WTC11 (cell line): ENCODE results near the gene SNRNP27. TPM values are rescaled to one million over a fixed set of nuclear protein-coding genes. Genes with fewer than 3 reads are reported as not detected.

ENCODE experiments used
- ATAC-seq: fragments of 200-7000 bp; cut with Tn5 transposase; 2 replicates; pipeline ENCODE4 v1.10.0; 2021; ENCODE audit warnings: mild to moderate bottlenecking, moderate library complexity
- CTCF ChIA-PET: fragments of 300-600 bp; sonication (Branson Sonifier 250); formaldehyde crosslinking; loops from one replicate; lab custom pipeline; 2021; ENCODE audit warnings: antibody characterized with exemption; lab: Charles Lee
- POLR2A ChIA-PET: fragments of 350-600 bp; sonication (Branson Sonifier 250); formaldehyde crosslinking; loops from one replicate; lab custom pipeline; 2021; ENCODE audit warnings: antibody characterized with exemption; lab: Charles Lee
- DNase-seq: peaks from one replicate; pipeline ENCODE4 v3.0.0; 2021; ENCODE audit warnings: low spot score
- H3K27ac Mint-ChIP-seq: 2 replicates; pipeline ENCODE4 v1.8.0; 2021; ENCODE audit warnings: mixed read lengths
- H3K27me3 Mint-ChIP-seq: 2 replicates; pipeline ENCODE4 v1.8.0; 2021; ENCODE audit warnings: low read depth, mild to moderate bottlenecking, moderate library complexity, mixed read lengths
- H3K36me3 Mint-ChIP-seq: 2 replicates; pipeline ENCODE4 v1.8.0; 2021; ENCODE audit warnings: mixed read lengths
- H3K4me1 Mint-ChIP-seq: 2 replicates; pipeline ENCODE4 v1.8.0; 2022; ENCODE audit warnings: mixed read lengths
- H3K4me3 Mint-ChIP-seq: 2 replicates; pipeline ENCODE4 v1.8.0; 2021; ENCODE audit warnings: mild to moderate bottlenecking, moderate library complexity, mixed read lengths
- H3K9me3 Mint-ChIP-seq: 2 replicates; pipeline ENCODE4 v1.8.0; 2021; ENCODE audit warnings: mixed read lengths
- ATF1 ChIP-seq: sonication (generic); formaldehyde crosslinking; IDR thresholded peaks from 2 replicates; pipeline ENCODE4 v1.8.1; 2023; ENCODE audit warnings: mild to moderate bottlenecking, moderate library complexity, missing genetic modification reagents
- FOXP1 ChIP-seq: sonication (generic); formaldehyde crosslinking; IDR thresholded peaks from 2 replicates; pipeline ENCODE4 v1.8.0; 2022; ENCODE audit warnings: missing genetic modification reagents, mild to moderate bottlenecking, moderate library complexity, borderline replicate concordance
- GRHL2 ChIP-seq: fragments of 250-450 bp; sonication (Bioruptor Pico); IDR thresholded peaks from 2 replicates; pipeline ENCODE4 v1.8.0; 2022; ENCODE audit warnings: mild to moderate bottlenecking, moderate library complexity; ENCODE audit not compliant: insufficient replicate concordance, severe bottlenecking
- JUN ChIP-seq: sonication (generic); formaldehyde crosslinking; IDR thresholded peaks from 2 replicates; pipeline ENCODE4 v1.8.0; 2023; ENCODE audit warnings: mild to moderate bottlenecking, missing genetic modification reagents
- MXD4 ChIP-seq: fragments of 250-450 bp; sonication (Bioruptor Pico); IDR thresholded peaks from 2 replicates; pipeline ENCODE4 v1.8.0; 2021; ENCODE audit warnings: mild to moderate bottlenecking, moderate library complexity, borderline replicate concordance
- SMAD4 ChIP-seq: sonication (generic); formaldehyde crosslinking; IDR thresholded peaks from 2 replicates; pipeline ENCODE4 v1.8.0; 2022; ENCODE audit warnings: mild to moderate bottlenecking, missing genetic modification reagents
- SP1 ChIP-seq: sonication (generic); formaldehyde crosslinking; conservative IDR thresholded peaks from 2 replicates; pipeline ENCODE4 v1.8.1; 2022; ENCODE audit warnings: missing genetic modification reagents
- ZNF281 ChIP-seq: sonication (generic); formaldehyde crosslinking; IDR thresholded peaks from 2 replicates; pipeline ENCODE4 v1.8.0; 2023; ENCODE audit warnings: mild to moderate bottlenecking, missing genetic modification reagents
- ZNF532 ChIP-seq: fragments of 250-450 bp; sonication (Bioruptor Pico); IDR thresholded peaks from 2 replicates; pipeline ENCODE4 v1.9.0; 2021; ENCODE audit warnings: mild to moderate bottlenecking, borderline replicate concordance
- total RNA-seq: library from RNA; stranded (reverse); gene quantifications from 3 replicates; pipeline ENCODE4 v1.2.3, GENCODE V29; 2021

The SNRNP27 gene
- total RNA-seq, 1 experiment from 2014 or later = 38.4 TPM

GRCh38 chr2:69954084-69954483, 60.3 kb downstream of the SNRNP27 start:
- CTCF ChIA-PET = interaction anchor here (1.1 kb wide), 1 partner anchor 117 kb away, joined by 3 read pairs; no protein-coding TSS in a partner anchor
- no peak for TF ChIP-seq FOXP1 (CRISPR knock-in tag)
- no peak for TF ChIP-seq ATF1
- no peak for TF ChIP-seq GRHL2 (CRISPR knock-in tag)
- TF ChIP-seq MXD4 (CRISPR knock-in tag) = no peak
- no peak for TF ChIP-seq SMAD4 (CRISPR knock-in tag)
- no peak for TF ChIP-seq ZNF532 (CRISPR knock-in tag)
- TF ChIP-seq JUN (CRISPR knock-in tag) = no peak
- TF ChIP-seq SP1 (CRISPR knock-in tag) = no peak
- no peak for TF ChIP-seq ZNF281 (CRISPR knock-in tag)
- ATAC-seq = no peak
- Mint-ChIP-seq H3K9me3 (no peaks in the 10 kb centered on the region), H3K4me3 (no peak overlapping the region), H3K4me1 (no peaks in the 10 kb centered on the region), H3K27me3 (peaks cover 3% of the 10 kb centered on the region), H3K27ac (no peak overlapping the region), H3K36me3 (no peaks in the 10 kb centered on the region)
- POLR2A ChIA-PET = interaction anchor here (1.9 kb wide), 1 partner anchor 40 kb away, joined by 5 read pairs; no protein-coding TSS in a partner anchor
- no peak for DNase-seq

Other genes with a start within 250 kb of the SNRNP27 start
- gene ANXA4, start 151.8 kb upstream of the SNRNP27 start, total RNA-seq = 9.5 to 13.6 TPM (median 12.3 TPM) in 3 replicates
- 17.2 to 21.6 TPM (median 20.5 TPM) in 3 replicates for gene GMCL1, start 64.3 kb upstream of the SNRNP27 start, total RNA-seq
- 1.5 to 2.3 TPM (median 1.6 TPM) in 3 replicates for gene MXD1, start 21.2 kb downstream of the SNRNP27 start, total RNA-seq
- 0.73 to 1.3 TPM (median 1.1 TPM) in 3 replicates for gene ASPRV1, start 67.7 kb downstream of the SNRNP27 start, total RNA-seq
- 489 to 528 TPM (median 518 TPM) in 3 replicates for gene PCBP1, start 193.5 kb downstream of the SNRNP27 start, total RNA-seq